Measurements from ENCODE around the gene NR4A1. TPM values are rescaled to one million over a fixed set of nuclear protein-coding genes. Genes with fewer than 3 reads are reported as not detected.

The NR4A1 gene
- 100 to 1,000 TPM in 2 of 5 experiments, 1 to 10 TPM in 1, under 1 TPM in 2; 0.89 to 279 (median 7.1) TPM for total RNA-seq
- 1 to 10 TPM in 1 of 2 donors, under 1 TPM in 1; 0.28 to 1.1 TPM for polyA plus RNA-seq
- total RNA-seq = 897 reads per million, percentile 99 among the genes with 10 or more reads in this experiment

GRCh38 chr12:52050758-52051541, at the start of gene NR4A1:
NR4A1 (plus strand) TSS chr12:52051442; CDS start chr12:52054329, 2,887 bp downstream.
- H3K27me3 ChIP-seq (ENCODE audit: control insufficient read depth in 2 of 2, insufficient read depth in 2 of 2, low read length in 2 of 2) = no peaks in the 10 kb centered on the region
- peaks cover 0 to 9% (median 0%) of the 10 kb centered on the region in 5 donors for H3K27me3 Mint-ChIP-seq
- peaks cover 0 to 2% (median 0%) of the 10 kb centered on the region in 5 donors for H3K36me3 Mint-ChIP-seq
- peaks cover 0 to 8% (median 0%) of the 10 kb centered on the region in 3 experiments for H3K36me3 ChIP-seq (ENCODE audit: control insufficient read depth in 2 of 3, insufficient read depth in 3 of 3, low read length in 3 of 3)
- ChIA-PET CTCF (interaction anchor here (0.7 to 3.3 kb wide), 5 partner anchors 19 to 769 kb away, joined by 3 to 17 read pairs (median 4); partner anchors contain the start of gene ATG101), POLR2A (interaction anchor here (0.6 to 1.7 kb wide), 11 partner anchors 13 to 45 kb away, joined by 3 to 13 read pairs (median 5); partner anchors contain the start of gene ATG101)
- peak within 1 kb of the TSS; percentile 59 to 100 (median 99) for H3K27ac Mint-ChIP-seq
- H3K27ac ChIP-seq (ENCODE audit: low read depth, low read length) = peak within 1 kb of the TSS; percentile 93
- peak; percentile 96 for ATAC-seq
- peaks cover 21 to 22% of the 10 kb centered on the region in 2 donors for H3K4me1 ChIP-seq (ENCODE audit: control insufficient read depth in 2 of 2, insufficient read depth in 2 of 2, low read length in 2 of 2)
- peak; percentile 98 to 100 (median 99) for DNase-seq
- H3K4me1 Mint-ChIP-seq = peaks cover 23 to 41% (median 37%) of the 10 kb centered on the region in 7 donors
- intact Hi-C loops (cut with micrococcal nuclease) = loop anchor here (1.0 to 10.0 kb wide), 12 partner anchors 9 to 1966 kb away; partner anchors contain the start of genes ATG101 (in 2 of the 2), TAMALIN (in 2 of the 2), EIF4B (in 1 of the 2) and GALNT6 (in 1 of the 2)
- peak within 1 kb of the TSS; percentile 71 for H3K4me3 ChIP-seq (ENCODE audit: low read length)
- no peaks in the 10 kb centered on the region for H3K9me3 ChIP-seq (ENCODE audit: control insufficient read depth in 2 of 3, low read length in 3 of 3)
- peaks cover 0 to 2% (median 0%) of the 10 kb centered on the region in 11 donors for H3K9me3 Mint-ChIP-seq
- H3K4me3 Mint-ChIP-seq = peak within 1 kb of the TSS; percentile 90 to 98 (median 94)

- ChIA-PET POLR2A (interaction anchor here (0.7 to 10.3 kb wide), 4 partner anchors 10 to 19 kb away, joined by 3 to 162 read pairs (median 4); no protein-coding TSS in a partner anchor), CTCF (interaction anchor here (0.8 to 13.0 kb wide), 5 partner anchors 10 to 634 kb away, joined by 3 to 316 read pairs (median 10); no protein-coding TSS in a partner anchor)
- Histone ChIP-seq H3K27me3 (ENCODE audit: control insufficient read depth in 2 of 2, insufficient read depth in 2 of 2, low read length in 2 of 2) (no peaks in the 10 kb centered on the region), H3K4me1 (ENCODE audit: control insufficient read depth in 2 of 2, insufficient read depth in 2 of 2, low read length in 2 of 2) (peaks cover 0 to 7% of the 10 kb centered on the region in 2 donors), H3K27ac (ENCODE audit: low read depth, low read length) (no peak overlapping the region), H3K9me3 (ENCODE audit: control insufficient read depth in 2 of 3, low read length in 3 of 3) (no peaks in the 10 kb centered on the region), H3K4me3 (ENCODE audit: low read length) (no peak overlapping the region), H3K36me3 (ENCODE audit: control insufficient read depth in 2 of 3, insufficient read depth in 3 of 3, low read length in 3 of 3) (peaks cover 0 to 6% (median 0%) of the 10 kb centered on the region in 3 experiments)
- Mint-ChIP-seq H3K9me3 (no peaks in the 10 kb centered on the region), H3K27me3 (peaks cover 0 to 41% (median 0%) of the 10 kb centered on the region in 5 donors), H3K27ac (peak overlapping the region in 1 of 9 donors; percentile 78), H3K4me1 (peaks cover 0 to 17% (median 13%) of the 10 kb centered on the region in 7 donors), H3K4me3 (peak overlapping the region in 1 of 10 donors; percentile 42), H3K36me3 (peaks cover 0 to 4% (median 0%) of the 10 kb centered on the region in 5 donors)
- DNase-seq (no peak), ATAC-seq (no peak)
- intact Hi-C loops (cut with micrococcal nuclease) = no loop called here
Measured at GRCh38 chr12:52003016-52003550, 48.2 kb upstream of the NR4A1 start.

- Mint-ChIP-seq H3K4me3 (no peak overlapping the region), H3K27me3 (peaks cover 0 to 45% (median 0%) of the 10 kb centered on the region in 5 donors), H3K36me3 (peaks cover 0 to 5% (median 0%) of the 10 kb centered on the region in 5 donors), H3K4me1 (peaks cover 4 to 22% (median 16%) of the 10 kb centered on the region in 7 donors), H3K9me3 (no peaks in the 10 kb centered on the region), H3K27ac (peak overlapping the region in 3 of 9 donors; percentile 9 to 78 (median 24))
- CTCF ChIA-PET = interaction anchor here (0.8 to 13.0 kb wide), 6 partner anchors 11 to 635 kb away, joined by 3 to 316 read pairs (median 8); no protein-coding TSS in a partner anchor
- intact Hi-C loops (cut with micrococcal nuclease) = no loop called here
- peaks cover 0 to 6% (median 0%) of the 10 kb centered on the region in 3 experiments for H3K36me3 ChIP-seq (ENCODE audit: control insufficient read depth in 2 of 3, insufficient read depth in 3 of 3, low read length in 3 of 3)
- H3K27me3 ChIP-seq (ENCODE audit: control insufficient read depth in 2 of 2, insufficient read depth in 2 of 2, low read length in 2 of 2) = no peaks in the 10 kb centered on the region
- POLR2A ChIA-PET = interaction anchor here (0.7 to 10.3 kb wide), 4 partner anchors 10 to 19 kb away, joined by 3 to 162 read pairs (median 4); no protein-coding TSS in a partner anchor
- peaks cover 0 to 10% of the 10 kb centered on the region in 2 donors for H3K4me1 ChIP-seq (ENCODE audit: control insufficient read depth in 2 of 2, insufficient read depth in 2 of 2, low read length in 2 of 2)
- no peak overlapping the region for H3K27ac ChIP-seq (ENCODE audit: low read depth, low read length)
- DNase-seq (no peak), ATAC-seq (no peak)
- no peaks in the 10 kb centered on the region for H3K9me3 ChIP-seq (ENCODE audit: control insufficient read depth in 2 of 3, low read length in 3 of 3)
- no peak overlapping the region for H3K4me3 ChIP-seq (ENCODE audit: low read length)
Measured at GRCh38 chr12:52003591-52003990, 47.7 kb upstream of the NR4A1 start.

GRCh38 chr12:52004042-52004648, 47.1 kb upstream of the NR4A1 start:
- ATAC-seq (no peak), DNase-seq (no peak)
- Mint-ChIP-seq H3K4me1 (peaks cover 6 to 27% (median 19%) of the 10 kb centered on the region in 7 donors), H3K9me3 (no peaks in the 10 kb centered on the region), H3K27ac (peak overlapping the region in 2 of 9 donors; percentile 24 to 67), H3K27me3 (peaks cover 0 to 45% (median 0%) of the 10 kb centered on the region in 5 donors), H3K4me3 (no peak overlapping the region), H3K36me3 (peaks cover 0 to 8% (median 0%) of the 10 kb centered on the region in 5 donors)
- CTCF ChIA-PET = interaction anchor here (0.9 to 13.0 kb wide), 7 partner anchors 11 to 32 kb away, joined by 3 to 316 read pairs (median 5); no protein-coding TSS in a partner anchor
- peaks cover 0 to 6% (median 0%) of the 10 kb centered on the region in 3 experiments for H3K36me3 ChIP-seq (ENCODE audit: control insufficient read depth in 2 of 3, insufficient read depth in 3 of 3, low read length in 3 of 3)
- no peaks in the 10 kb centered on the region for H3K27me3 ChIP-seq (ENCODE audit: control insufficient read depth in 2 of 2, insufficient read depth in 2 of 2, low read length in 2 of 2)
- no peak overlapping the region for H3K4me3 ChIP-seq (ENCODE audit: low read length)
- no peak overlapping the region for H3K27ac ChIP-seq (ENCODE audit: low read depth, low read length)
- intact Hi-C loops (cut with micrococcal nuclease) = loop anchor here in 1 of 2 donors (1.0 kb wide), 1 partner anchor 16 kb away; no protein-coding TSS in a partner anchor
- no peaks in the 10 kb centered on the region for H3K9me3 ChIP-seq (ENCODE audit: control insufficient read depth in 2 of 3, low read length in 3 of 3)
- POLR2A ChIA-PET = interaction anchor here (1.3 to 10.3 kb wide), 3 partner anchors 11 to 20 kb away, joined by 4 to 162 read pairs (median 5); no protein-coding TSS in a partner anchor
- peaks cover 0 to 11% of the 10 kb centered on the region in 2 donors for H3K4me1 ChIP-seq (ENCODE audit: control insufficient read depth in 2 of 2, insufficient read depth in 2 of 2, low read length in 2 of 2)

GRCh38 chr12:52005218-52005902, 45.9 kb upstream of the NR4A1 start:
- DNase-seq (no peak), ATAC-seq (no peak)
- Mint-ChIP-seq H3K27me3 (peaks cover 0 to 45% (median 0%) of the 10 kb centered on the region in 5 donors), H3K4me1 (peaks cover 6 to 28% (median 20%) of the 10 kb centered on the region in 7 donors), H3K4me3 (peak overlapping the region; percentile 39 to 91 (median 80)), H3K27ac (peak overlapping the region in 8 of 9 donors; percentile 1 to 92 (median 40)), H3K9me3 (no peaks in the 10 kb centered on the region), H3K36me3 (peaks cover 0 to 9% (median 0%) of the 10 kb centered on the region in 5 donors)
- Histone ChIP-seq H3K27ac (ENCODE audit: low read depth, low read length) (no peak overlapping the region), H3K4me1 (ENCODE audit: control insufficient read depth in 2 of 2, insufficient read depth in 2 of 2, low read length in 2 of 2) (peaks cover 0 to 11% of the 10 kb centered on the region in 2 donors), H3K27me3 (ENCODE audit: control insufficient read depth in 2 of 2, insufficient read depth in 2 of 2, low read length in 2 of 2) (no peaks in the 10 kb centered on the region), H3K36me3 (ENCODE audit: control insufficient read depth in 2 of 3, insufficient read depth in 3 of 3, low read length in 3 of 3) (peaks cover 0 to 9% (median 0%) of the 10 kb centered on the region in 3 experiments), H3K9me3 (ENCODE audit: control insufficient read depth in 2 of 3, low read length in 3 of 3) (no peaks in the 10 kb centered on the region), H3K4me3 (ENCODE audit: low read length) (no peak overlapping the region)
- CTCF ChIA-PET = interaction anchor here (0.6 to 13.0 kb wide), 4 partner anchors 17 to 55 kb away, joined by 3 to 316 read pairs (median 3); no protein-coding TSS in a partner anchor
- POLR2A ChIA-PET = interaction anchor here (1.0 to 10.3 kb wide), 3 partner anchors 16 to 91 kb away, joined by 4 to 162 read pairs (median 4); partner anchors contain the start of gene ATG101
- intact Hi-C loops (cut with micrococcal nuclease) = no loop called here
